Measurements from ENCODE around the gene DHRS7B.

DHRS7B gene

GRCh38 chr17:21173543-21173942, 46.8 kb downstream of the DHRS7B start:
- no peak for TF ChIP-seq CTCF (IDR thresholded peaks at IDR 0.05; ENCODE audit: extremely low read depth, missing control alignments)
- no peak for DNase-seq (ENCODE audit: low spot score)

- DNase-seq (ENCODE audit: low spot score) = no peak
- TF ChIP-seq CTCF (IDR thresholded peaks at IDR 0.05; ENCODE audit: extremely low read depth, missing control alignments) = no peak
Observed at GRCh38 chr17:21174186-21174585, 47.4 kb downstream of the DHRS7B start.

- DNase-seq (ENCODE audit: low spot score) = no peak
- no peak for TF ChIP-seq CTCF (IDR thresholded peaks at IDR 0.05; ENCODE audit: extremely low read depth, missing control alignments)
Observed at GRCh38 chr17:21174713-21175112, 47.9 kb downstream of the DHRS7B start.

GRCh38 chr17:21176773-21177395, 50.1 kb downstream of the DHRS7B start:
- no peak for DNase-seq (ENCODE audit: low spot score)
- TF ChIP-seq CTCF (IDR thresholded peaks at IDR 0.05; ENCODE audit: extremely low read depth, missing control alignments) = no peak

GRCh38 chr17:21177401-21177800, 50.6 kb downstream of the DHRS7B start:
- TF ChIP-seq CTCF (IDR thresholded peaks at IDR 0.05; ENCODE audit: extremely low read depth, missing control alignments) = no peak
- no peak for DNase-seq (ENCODE audit: low spot score)

- DNase-seq (ENCODE audit: low spot score) = no peak
- no peak for TF ChIP-seq CTCF (IDR thresholded peaks at IDR 0.05; ENCODE audit: extremely low read depth, missing control alignments)
Observed at GRCh38 chr17:21177854-21178600, 51.3 kb downstream of the DHRS7B start.

DNA sequence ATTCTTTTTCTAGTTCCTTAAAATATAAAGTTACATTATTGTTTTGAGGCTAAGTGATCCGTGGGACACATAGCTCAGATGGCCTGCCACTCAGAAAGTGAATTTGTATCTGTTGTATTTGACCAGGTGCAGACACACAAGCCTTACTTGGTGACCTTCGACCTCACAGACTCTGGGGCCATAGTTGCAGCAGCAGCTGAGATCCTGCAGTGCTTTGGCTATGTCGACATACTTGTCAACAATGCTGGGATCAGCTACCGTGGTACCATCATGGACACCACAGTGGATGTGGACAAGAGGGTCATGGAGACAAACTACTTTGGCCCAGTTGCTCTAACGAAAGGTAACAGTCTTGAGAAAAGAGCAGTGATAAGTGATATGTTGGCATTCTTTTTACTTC, 56.7 kb downstream of the DHRS7B start:
- TF ChIP-seq CTCF (IDR thresholded peaks at IDR 0.05; ENCODE audit: extremely low read depth, missing control alignments) = no peak
- no peak for DNase-seq (ENCODE audit: low spot score)

Measured in GM20000 (cell line).